NCI-H1105 treated with DMSO at 0.1 percent for 48 hours (cell line): ENCODE data around the gene DBT.

Experiments
- DNase-seq: peaks from one replicate; lab custom pipeline; 2025; lab: John Stamatoyannopoulos, UW

Gene DBT

GRCh38 chr1:100198596-100198995 lies 51.0 kb downstream of the DBT start:
- no peak for DNase-seq

GRCh38 chr1:100188617-100189016 lies 61.0 kb downstream of the DBT start:
- peak; percentile 95 for DNase-seq

GRCh38 chr1:100187912-100188311 lies 61.7 kb downstream of the DBT start:
- peak; percentile 35 for DNase-seq

GRCh38 chr1:100184536-100184935 lies 65.1 kb downstream of the DBT start:
- DNase-seq, result no peak

- no peak for DNase-seq
Observed at GRCh38 chr1:100183370-100183769, 66.3 kb downstream of the DBT start.

- DNase-seq, result no peak
Observed at GRCh38 chr1:100178091-100178490, 71.5 kb downstream of the DBT start, which contains the start of gene LRRC39. LRRC39 (minus strand) TSS chr1:100178256; CDS start chr1:100168516, 9,740 bp downstream.

- no peak for DNase-seq
Observed at GRCh38 chr1:100177295-100178041, 72.2 kb downstream of the DBT start.

- DNase-seq, result no peak
Observed at GRCh38 chr1:100168051-100168450, 81.6 kb downstream of the DBT start.

GRCh38 chr1:100164702-100165101 lies 84.9 kb downstream of the DBT start:
- DNase-seq, result no peak

GRCh38 chr1:100164216-100164615 lies 85.4 kb downstream of the DBT start:
- no peak for DNase-seq

- no peak for DNase-seq
Observed at GRCh38 chr1:100162881-100163280, 86.8 kb downstream of the DBT start.

GRCh38 chr1:100152271-100152670 lies 97.4 kb downstream of the DBT start:
- no peak for DNase-seq

GRCh38 chr1:100151679-100152078 lies 98.0 kb downstream of the DBT start:
- no peak for DNase-seq

GRCh38 chr1:100147875-100148274 lies 101.8 kb downstream of the DBT start:
- no peak for DNase-seq

GRCh38 chr1:100146958-100147357 lies 102.7 kb downstream of the DBT start:
- no peak for DNase-seq

- DNase-seq, result no peak
Observed at GRCh38 chr1:100145116-100145515, 104.5 kb downstream of the DBT start.

- DNase-seq, result no peak
Observed at GRCh38 chr1:100142343-100142742, 107.3 kb downstream of the DBT start.

GRCh38 chr1:100141192-100141591 lies 108.4 kb downstream of the DBT start:
- no peak for DNase-seq

- DNase-seq, result no peak
Observed at GRCh38 chr1:100137602-100138001, 112.0 kb downstream of the DBT start.
